ENCODE data around the gene CBFA2T2.

DNA sequence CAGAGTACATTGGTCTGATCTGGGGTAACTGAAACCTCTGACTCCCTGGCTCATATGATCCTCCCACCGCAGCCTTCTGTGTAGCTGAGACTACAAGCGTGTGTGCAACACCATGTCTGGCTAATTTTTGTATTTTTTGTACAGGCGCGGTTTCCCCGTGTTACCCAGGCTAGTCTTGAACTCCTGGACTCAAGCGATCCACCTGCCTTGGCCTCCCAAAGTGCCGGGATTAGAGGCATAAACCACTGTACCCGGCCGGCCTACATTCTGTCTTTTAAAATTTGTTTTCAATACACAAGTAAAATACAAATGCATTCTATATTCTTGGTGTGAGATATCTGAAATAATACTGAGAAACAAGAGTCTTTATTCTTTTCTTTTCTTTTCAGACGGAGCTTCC, 1.7 kb upstream of the CBFA2T2 start:
- TF ChIP-seq, protein P1, sequence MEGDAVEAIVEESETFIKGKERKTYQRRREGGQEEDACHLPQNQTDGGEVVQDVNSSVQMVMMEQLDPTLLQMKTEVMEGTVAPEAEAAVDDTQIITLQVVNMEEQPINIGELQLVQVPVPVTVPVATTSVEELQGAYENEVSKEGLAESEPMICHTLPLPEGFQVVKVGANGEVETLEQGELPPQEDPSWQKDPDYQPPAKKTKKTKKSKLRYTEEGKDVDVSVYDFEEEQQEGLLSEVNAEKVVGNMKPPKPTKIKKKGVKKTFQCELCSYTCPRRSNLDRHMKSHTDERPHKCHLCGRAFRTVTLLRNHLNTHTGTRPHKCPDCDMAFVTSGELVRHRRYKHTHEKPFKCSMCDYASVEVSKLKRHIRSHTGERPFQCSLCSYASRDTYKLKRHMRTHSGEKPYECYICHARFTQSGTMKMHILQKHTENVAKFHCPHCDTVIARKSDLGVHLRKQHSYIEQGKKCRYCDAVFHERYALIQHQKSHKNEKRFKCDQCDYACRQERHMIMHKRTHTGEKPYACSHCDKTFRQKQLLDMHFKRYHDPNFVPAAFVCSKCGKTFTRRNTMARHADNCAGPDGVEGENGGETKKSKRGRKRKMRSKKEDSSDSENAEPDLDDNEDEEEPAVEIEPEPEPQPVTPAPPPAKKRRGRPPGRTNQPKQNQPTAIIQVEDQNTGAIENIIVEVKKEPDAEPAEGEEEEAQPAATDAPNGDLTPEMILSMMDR (conservative IDR thresholded peaks at IDR 0.05; ENCODE audit: low read depth, low read length): no peak
- TF ChIP-seq FOS (IDR thresholded peaks at IDR 0.05; ENCODE audit: low read depth, low read length) (no peak), POLR2A (IDR thresholded peaks at IDR 0.05; ENCODE audit: low read depth, low read length) (no peak), MAZ (IDR thresholded peaks at IDR 0.05; ENCODE audit: borderline replicate concordance, low read depth, low read length) (no peak)
- TF ChIP-seq, protein P2, sequence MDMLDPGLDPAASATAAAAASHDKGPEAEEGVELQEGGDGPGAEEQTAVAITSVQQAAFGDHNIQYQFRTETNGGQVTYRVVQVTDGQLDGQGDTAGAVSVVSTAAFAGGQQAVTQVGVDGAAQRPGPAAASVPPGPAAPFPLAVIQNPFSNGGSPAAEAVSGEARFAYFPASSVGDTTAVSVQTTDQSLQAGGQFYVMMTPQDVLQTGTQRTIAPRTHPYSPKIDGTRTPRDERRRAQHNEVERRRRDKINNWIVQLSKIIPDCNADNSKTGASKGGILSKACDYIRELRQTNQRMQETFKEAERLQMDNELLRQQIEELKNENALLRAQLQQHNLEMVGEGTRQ (IDR thresholded peaks at IDR 0.05; ENCODE audit: low read depth, low read length): no peak

All from IMR-90 (cell line).